Measurements from ENCODE around the gene TRIM62.
"Not testable (repeated sequence)": the region's sequence is repeated elsewhere in the genome, so short reads cannot be mapped to it uniquely, and the experiment has no call there.

TRIM62 gene

GRCh38 chr1:33124647-33125046 lies 57.2 kb downstream of the TRIM62 start:
- DNase-seq (ENCODE audit: low spot score); H3K27me3 Mint-ChIP-seq (ENCODE audit: low read depth); H3K9me3 Mint-ChIP-seq: not testable (repeated sequence)

GRCh38 chr1:33123266-33123665 lies 58.6 kb downstream of the TRIM62 start:
- Mint-ChIP-seq H3K9me3 (no peaks in the 10 kb centered on the region), H3K4me3 (no peak overlapping the region), H3K4me1 (ENCODE audit: low read depth) (peaks cover 18% of the 10 kb centered on the region), H3K27me3 (ENCODE audit: low read depth) (no peaks in the 10 kb centered on the region), H3K36me3 (ENCODE audit: low read depth) (peaks cover 22% of the 10 kb centered on the region), H3K27ac (no peak overlapping the region)
- no peak for DNase-seq (ENCODE audit: low spot score)

More at GRCh38 chr1:33124647-33125046, 57.2 kb downstream of the TRIM62 start:
- Mint-ChIP-seq H3K4me1 (ENCODE audit: low read depth) (peaks cover 31% of the 10 kb centered on the region), H3K36me3 (ENCODE audit: low read depth) (peaks cover 28% of the 10 kb centered on the region)
- H3K27ac Mint-ChIP-seq, H3K4me3 Mint-ChIP-seq: not testable (repeated sequence)

- no peak overlapping the region for H3K4me3 Mint-ChIP-seq
- H3K9me3 Mint-ChIP-seq = no peaks in the 10 kb centered on the region
- peaks cover 22% of the 10 kb centered on the region for H3K36me3 Mint-ChIP-seq (ENCODE audit: low read depth)
- peaks cover 15% of the 10 kb centered on the region for H3K4me1 Mint-ChIP-seq (ENCODE audit: low read depth)
- DNase-seq (ENCODE audit: low spot score) = no peak
- no peaks in the 10 kb centered on the region for H3K27me3 Mint-ChIP-seq (ENCODE audit: low read depth)
- no peak overlapping the region for H3K27ac Mint-ChIP-seq
Observed at GRCh38 chr1:33122483-33123178, 59.2 kb downstream of the TRIM62 start.

- H3K27me3 Mint-ChIP-seq (ENCODE audit: low read depth) = no peaks in the 10 kb centered on the region
- DNase-seq (ENCODE audit: low spot score) = no peak
- no peak overlapping the region for H3K4me3 Mint-ChIP-seq
- no peaks in the 10 kb centered on the region for H3K9me3 Mint-ChIP-seq
- no peak overlapping the region for H3K27ac Mint-ChIP-seq
- H3K4me1 Mint-ChIP-seq (ENCODE audit: low read depth) = peaks cover 13% of the 10 kb centered on the region
- H3K36me3 Mint-ChIP-seq (ENCODE audit: low read depth) = peaks cover 18% of the 10 kb centered on the region
Observed at GRCh38 chr1:33121728-33122127, 60.1 kb downstream of the TRIM62 start.

GRCh38 chr1:33120436-33121231 lies 61.2 kb downstream of the TRIM62 start:
- Mint-ChIP-seq H3K36me3 (ENCODE audit: low read depth) (peaks cover 13% of the 10 kb centered on the region), H3K27ac (no peak overlapping the region), H3K4me1 (ENCODE audit: low read depth) (peaks cover 9% of the 10 kb centered on the region), H3K27me3 (ENCODE audit: low read depth) (no peaks in the 10 kb centered on the region), H3K4me3 (no peak overlapping the region), H3K9me3 (no peaks in the 10 kb centered on the region)
- no peak for DNase-seq (ENCODE audit: low spot score)

GRCh38 chr1:33119532-33120217 lies 62.2 kb downstream of the TRIM62 start:
- Mint-ChIP-seq H3K4me1 (ENCODE audit: low read depth) (peaks cover 5% of the 10 kb centered on the region), H3K27me3 (ENCODE audit: low read depth) (peaks cover 3% of the 10 kb centered on the region), H3K4me3 (no peak overlapping the region), H3K9me3 (no peaks in the 10 kb centered on the region), H3K36me3 (ENCODE audit: low read depth) (peaks cover 3% of the 10 kb centered on the region), H3K27ac (no peak overlapping the region)
- DNase-seq (ENCODE audit: low spot score) = no peak

- H3K9me3 Mint-ChIP-seq = no peaks in the 10 kb centered on the region
- DNase-seq (ENCODE audit: low spot score) = no peak
- H3K27ac Mint-ChIP-seq = peak overlapping the region; percentile 37
- H3K36me3 Mint-ChIP-seq (ENCODE audit: low read depth) = no peaks in the 10 kb centered on the region
- no peak overlapping the region for H3K4me3 Mint-ChIP-seq
- peaks cover 3% of the 10 kb centered on the region for H3K27me3 Mint-ChIP-seq (ENCODE audit: low read depth)
- peaks cover 5% of the 10 kb centered on the region for H3K4me1 Mint-ChIP-seq (ENCODE audit: low read depth)
Observed at GRCh38 chr1:33119050-33119449, 62.8 kb downstream of the TRIM62 start.

GRCh38 chr1:33118274-33118673 lies 63.6 kb downstream of the TRIM62 start:
- Mint-ChIP-seq H3K4me1 (ENCODE audit: low read depth) (peaks cover 5% of the 10 kb centered on the region), H3K27ac (no peak overlapping the region), H3K36me3 (ENCODE audit: low read depth) (no peaks in the 10 kb centered on the region), H3K4me3 (no peak overlapping the region), H3K9me3 (no peaks in the 10 kb centered on the region), H3K27me3 (ENCODE audit: low read depth) (peaks cover 3% of the 10 kb centered on the region)
- no peak for DNase-seq (ENCODE audit: low spot score)

GRCh38 chr1:33117440-33118085 lies 64.3 kb downstream of the TRIM62 start:
- no peak overlapping the region for H3K4me3 Mint-ChIP-seq

GRCh38 chr1:33111965-33112364 lies 69.9 kb downstream of the TRIM62 start:
- peaks cover 7% of the 10 kb centered on the region for H3K27me3 Mint-ChIP-seq (ENCODE audit: low read depth)
- peaks cover 14% of the 10 kb centered on the region for H3K4me1 Mint-ChIP-seq (ENCODE audit: low read depth)
- H3K27ac Mint-ChIP-seq = no peak overlapping the region
- H3K36me3 Mint-ChIP-seq (ENCODE audit: low read depth) = peaks cover 15% of the 10 kb centered on the region
- peaks cover 11% of the 10 kb centered on the region for H3K9me3 Mint-ChIP-seq
- DNase-seq (ENCODE audit: low spot score) = no peak
- H3K4me3 Mint-ChIP-seq = no peak overlapping the region

More at GRCh38 chr1:33117440-33118085, 64.3 kb downstream of the TRIM62 start:
- Mint-ChIP-seq H3K36me3 (ENCODE audit: low read depth) (no peaks in the 10 kb centered on the region), H3K27ac (peak overlapping the region; percentile 9), H3K27me3 (ENCODE audit: low read depth) (peaks cover 3% of the 10 kb centered on the region), H3K9me3 (no peaks in the 10 kb centered on the region), H3K4me1 (ENCODE audit: low read depth) (peaks cover 1% of the 10 kb centered on the region)
- no peak for DNase-seq (ENCODE audit: low spot score)

- H3K27ac Mint-ChIP-seq = peak overlapping the region; percentile 10
- peaks cover 11% of the 10 kb centered on the region for H3K9me3 Mint-ChIP-seq
- H3K27me3 Mint-ChIP-seq (ENCODE audit: low read depth) = peaks cover 8% of the 10 kb centered on the region
- H3K4me1 Mint-ChIP-seq (ENCODE audit: low read depth) = peaks cover 13% of the 10 kb centered on the region
- no peak for DNase-seq (ENCODE audit: low spot score)
- peaks cover 16% of the 10 kb centered on the region for H3K36me3 Mint-ChIP-seq (ENCODE audit: low read depth)
- H3K4me3 Mint-ChIP-seq = no peak overlapping the region
Observed at GRCh38 chr1:33110477-33110876, 71.4 kb downstream of the TRIM62 start.

GRCh38 chr1:33100119-33100415 lies 81.8 kb downstream of the TRIM62 start:
- H3K4me3 Mint-ChIP-seq = peak overlapping the region; percentile 82
- H3K4me1 Mint-ChIP-seq (ENCODE audit: low read depth) = peaks cover 65% of the 10 kb centered on the region

GRCh38 chr1:33099290-33100118 lies 82.3 kb downstream of the TRIM62 start:
- Mint-ChIP-seq H3K4me3 (peak overlapping the region; percentile 82), H3K4me1 (ENCODE audit: low read depth) (peaks cover 67% of the 10 kb centered on the region), H3K9me3 (no peaks in the 10 kb centered on the region), H3K36me3 (ENCODE audit: low read depth) (peaks cover 23% of the 10 kb centered on the region), H3K27me3 (ENCODE audit: low read depth) (no peaks in the 10 kb centered on the region), H3K27ac (peak overlapping the region; percentile 98)
- peak; percentile 85 for DNase-seq (ENCODE audit: low spot score)

More at GRCh38 chr1:33100119-33100415, 81.8 kb downstream of the TRIM62 start:
- not testable (repeated sequence) for H3K9me3 Mint-ChIP-seq; H3K27me3 Mint-ChIP-seq (ENCODE audit: low read depth); DNase-seq (ENCODE audit: low spot score)
- Mint-ChIP-seq H3K27ac (peak overlapping the region; percentile 98), H3K36me3 (ENCODE audit: low read depth) (peaks cover 23% of the 10 kb centered on the region)

Data from T-helper 2 cell treated with Interferon-gamma antibody and Interleukin-4, amounts not matched to agents 5 μg/mL and 100 μg/mL, for 36 hours (primary cell).